ENCODE results near the gene PERCC1.
"Not testable (repeated sequence)": the region's sequence is repeated elsewhere in the genome, so short reads cannot be mapped to it uniquely, and the experiment has no call there.

PERCC1 gene

DNA sequence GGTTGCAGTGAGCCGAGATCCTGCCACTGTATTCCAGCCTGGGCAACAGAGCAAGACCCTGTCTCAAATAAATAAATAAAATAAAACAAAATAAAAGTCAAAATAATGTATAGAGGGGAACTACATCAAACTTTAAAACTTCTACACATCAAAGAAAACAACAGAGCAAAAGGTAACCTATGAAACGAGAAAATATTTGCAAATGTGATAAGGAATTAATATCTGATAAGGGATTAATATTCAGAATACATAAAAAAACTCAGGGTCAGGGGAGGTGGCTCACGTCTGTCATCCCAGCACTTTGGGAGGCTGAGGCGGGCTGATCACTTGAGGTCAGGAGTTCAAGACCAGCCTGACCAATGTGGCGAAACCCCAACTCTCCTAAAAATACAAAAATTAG, 38.3 kb downstream of the PERCC1 start:
- DNase-seq (ENCODE audit: low spot score) = not testable (repeated sequence)

DNA sequence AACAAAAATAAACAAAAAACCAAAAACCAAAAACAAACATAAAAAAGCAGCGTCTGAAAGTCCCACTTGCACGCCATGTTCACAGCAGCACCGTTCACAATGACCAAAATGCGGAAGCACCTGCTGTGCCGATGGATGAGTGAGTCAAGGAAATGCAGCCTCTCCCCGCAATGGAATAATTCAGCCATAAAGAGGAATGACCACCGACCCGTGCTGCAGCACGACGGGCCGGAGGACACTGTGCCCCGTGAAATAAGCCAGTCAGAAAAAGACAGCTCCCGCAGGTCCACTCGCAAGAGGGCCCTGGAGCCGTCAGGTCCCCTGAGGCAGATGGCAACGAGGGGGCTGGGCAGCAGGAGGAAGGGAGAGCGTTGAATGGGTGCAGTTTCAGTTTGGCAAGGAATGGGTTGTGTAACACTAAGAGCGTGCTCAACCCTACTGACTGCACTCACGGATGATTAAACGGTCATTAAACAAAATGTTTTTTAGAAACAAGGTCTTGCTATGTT, 38.9 kb downstream of the PERCC1 start:
- no peak for DNase-seq (ENCODE audit: low spot score)

DNA sequence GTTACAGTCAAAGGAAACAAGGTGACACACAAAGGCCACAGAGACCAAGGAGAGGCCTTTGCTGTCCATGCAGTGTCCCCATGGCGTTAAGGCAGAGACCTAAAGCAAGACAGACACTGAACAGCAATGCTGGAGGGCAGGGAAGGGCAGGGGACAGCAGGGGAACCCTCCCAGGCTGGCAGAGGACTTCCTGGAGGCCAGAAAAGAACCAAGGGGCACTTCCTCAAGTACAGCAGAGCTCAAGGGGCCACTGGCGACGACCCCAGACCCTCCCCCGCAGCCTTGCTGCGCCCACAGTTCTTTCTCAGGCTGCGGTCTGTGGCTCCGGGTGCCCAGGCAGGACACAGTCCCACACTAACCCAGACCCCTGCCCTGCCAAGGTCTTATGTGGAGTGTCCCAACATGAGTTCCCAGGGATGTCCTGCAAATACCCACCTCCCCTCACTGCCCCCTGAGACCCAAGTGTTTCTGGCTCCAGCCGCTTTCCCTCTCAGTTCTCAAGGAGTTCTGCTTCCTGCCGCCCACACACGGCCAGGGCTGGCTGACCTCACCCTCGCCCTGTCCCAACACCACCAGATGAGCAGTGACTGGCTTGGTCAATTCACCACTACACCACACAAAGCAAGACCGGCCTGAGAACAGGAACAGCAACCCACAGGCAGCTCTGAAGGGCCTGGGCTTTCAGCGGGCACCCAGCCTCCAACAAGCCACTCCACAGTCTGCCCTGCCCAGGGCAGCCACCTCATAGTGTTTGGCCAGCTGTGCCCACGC, 39.8 kb downstream of the PERCC1 start:
- no peak for DNase-seq (ENCODE audit: low spot score)

DNA sequence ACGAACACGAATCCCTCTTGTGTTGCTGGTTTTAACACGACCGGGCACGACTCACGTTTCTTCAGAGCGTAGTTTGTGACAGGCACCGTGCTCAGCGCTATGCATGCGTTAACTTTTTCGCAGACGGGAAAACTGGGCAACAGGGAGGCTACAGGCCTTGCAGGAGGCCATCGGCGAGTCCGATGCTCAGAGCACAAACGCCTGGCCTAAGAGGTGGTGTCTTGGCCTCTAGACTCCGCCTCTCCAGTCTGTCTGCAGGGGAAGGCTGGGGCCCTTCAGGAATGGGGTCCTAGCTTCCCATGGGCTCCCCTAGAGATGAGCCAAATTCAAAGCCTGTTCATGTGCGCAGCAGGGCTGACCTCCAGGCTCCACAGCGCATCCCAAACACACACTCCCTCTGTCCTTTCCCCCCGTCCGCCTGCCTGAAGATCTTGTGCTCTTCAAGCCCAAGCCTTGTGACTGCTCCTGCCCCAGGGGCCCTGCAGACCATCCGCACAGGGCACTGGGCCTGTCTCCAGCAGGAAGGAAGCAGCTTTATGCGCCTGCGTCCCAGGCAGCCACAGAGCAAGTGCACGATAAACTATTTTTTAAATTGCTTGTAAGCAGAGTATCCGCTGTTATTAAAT, 40.8 kb downstream of the PERCC1 start:
- no peak for DNase-seq (ENCODE audit: low spot score)

DNA sequence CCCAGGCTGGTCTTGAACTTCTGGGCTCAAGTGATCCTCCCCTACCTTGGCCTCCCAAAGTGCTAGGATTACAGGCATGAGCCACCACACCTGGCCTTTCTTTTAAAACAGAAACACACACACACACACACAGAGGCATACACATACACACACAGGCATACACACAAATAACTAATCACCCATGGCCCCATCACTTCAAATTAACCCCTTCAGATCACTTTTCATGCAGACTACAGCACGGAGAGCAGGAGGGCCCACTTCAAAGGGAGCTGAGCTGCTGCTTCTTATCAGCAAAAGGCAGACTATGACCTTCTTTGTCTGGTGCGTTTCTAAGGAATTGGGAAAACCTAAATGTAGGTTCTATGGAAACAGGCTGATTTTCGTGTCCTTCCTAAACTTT, 42.1 kb downstream of the PERCC1 start:
- DNase-seq (ENCODE audit: low spot score) = no peak

DNA sequence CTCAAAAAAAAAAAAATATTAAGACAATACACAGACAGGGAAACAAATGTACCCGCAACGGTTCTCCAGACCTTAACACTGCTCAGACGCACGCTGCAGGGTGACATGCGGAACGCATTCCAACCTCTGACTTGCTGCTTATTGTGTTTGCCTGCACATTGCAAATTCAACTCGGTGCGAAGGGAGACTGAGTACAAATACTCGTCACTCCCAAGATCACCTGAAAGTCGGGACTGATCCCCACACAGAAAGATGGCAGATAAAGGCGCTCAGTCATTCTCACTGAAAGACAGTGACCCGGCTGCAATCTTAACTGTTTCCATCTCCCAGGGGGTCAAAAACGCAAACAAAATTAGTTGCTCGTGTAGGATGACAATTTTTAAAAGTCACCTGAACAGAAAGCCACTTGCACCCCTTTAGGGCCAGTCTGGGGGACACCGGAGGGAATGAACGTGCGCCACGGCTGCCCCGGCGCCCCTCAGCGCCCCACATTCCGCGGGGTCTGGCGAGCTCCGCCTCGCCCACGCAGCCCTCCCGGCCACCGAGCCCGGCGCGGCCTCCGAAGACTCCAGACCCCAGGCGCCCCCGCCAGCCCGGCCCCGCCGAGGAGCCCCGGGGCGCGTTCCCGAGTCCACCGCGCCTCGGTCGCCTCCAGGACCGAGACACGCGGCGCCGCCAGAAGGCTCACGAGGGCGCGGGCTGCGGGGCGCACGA, 43.4 kb downstream of the PERCC1 start:
- DNase-seq (ENCODE audit: low spot score) = no peak

DNA sequence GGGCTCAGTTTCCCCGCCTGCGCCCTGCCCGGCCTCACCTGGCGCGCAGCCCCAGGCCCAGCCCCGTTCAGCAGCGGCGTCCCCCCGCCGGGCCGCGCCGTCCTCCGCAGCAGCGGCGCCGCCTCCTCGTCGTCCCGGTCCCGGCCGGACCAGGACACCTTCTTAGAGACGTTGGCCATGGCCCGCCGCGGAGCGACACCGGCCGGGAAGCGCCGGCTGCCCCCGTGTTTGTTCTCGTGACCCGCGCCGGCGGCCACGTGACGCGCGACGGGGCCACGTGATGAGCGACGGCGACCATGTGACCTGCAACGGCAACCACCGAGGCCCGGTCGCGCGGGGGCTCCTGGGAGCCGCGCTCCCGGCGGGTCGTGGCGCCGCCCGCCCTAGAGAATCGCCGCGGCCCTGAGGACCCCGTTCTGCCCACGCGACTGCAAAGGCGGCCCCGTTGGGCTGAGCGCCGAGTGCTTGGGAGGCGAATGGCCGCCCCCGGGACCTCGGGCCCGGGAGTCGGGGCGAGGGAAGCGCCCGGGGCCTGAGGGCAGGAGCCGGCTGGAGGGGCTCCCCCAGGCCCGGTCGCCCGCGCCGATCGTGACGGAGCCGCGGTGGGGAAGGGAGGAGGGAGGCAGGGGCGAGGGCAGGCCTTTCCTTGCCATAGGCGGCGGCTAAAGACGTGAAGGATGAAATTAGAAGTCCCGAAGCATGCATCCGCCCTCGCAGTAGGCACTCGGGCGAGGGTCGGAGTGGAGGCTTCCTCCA, 44.1 kb downstream of the PERCC1 start, which contains the start of gene CLCN7:
Gene CLCN7 (minus strand): TSS at position 233 of the 756 bp plus-strand sequence. CDS start 54 bp downstream, at position 179.
- peak; percentile 100 for DNase-seq (ENCODE audit: low spot score)

DNA sequence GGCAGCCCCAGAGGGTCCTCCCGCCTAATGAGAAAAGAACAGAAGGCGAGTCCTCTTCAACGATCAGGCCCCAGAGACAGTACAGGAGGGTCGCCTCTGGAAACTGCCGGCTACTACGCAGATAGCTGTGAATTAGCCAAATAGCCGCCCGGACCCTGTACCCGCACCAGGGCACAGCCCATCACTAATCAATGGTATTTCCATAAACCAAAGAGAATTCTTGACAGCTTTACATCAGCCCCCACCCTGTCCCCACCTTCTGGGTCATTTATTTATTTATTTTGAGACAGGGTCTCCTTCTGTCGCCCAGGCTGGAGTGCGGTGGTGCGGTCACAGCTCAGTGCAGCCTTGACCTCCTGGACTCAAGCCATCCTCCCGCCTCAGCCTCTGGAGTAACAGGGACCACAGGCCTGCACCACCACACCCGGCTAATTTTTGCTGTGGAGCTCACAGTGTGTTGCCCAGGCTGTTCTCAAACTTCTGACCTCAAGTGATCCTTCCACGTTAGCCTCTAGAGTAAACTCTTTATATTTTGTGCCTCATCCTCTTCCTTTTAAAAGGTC, 44.8 kb downstream of the PERCC1 start:
- no peak for DNase-seq (ENCODE audit: low spot score)

- DNase-seq (ENCODE audit: low spot score) = no peak
Observed at GRCh38 chr16:1477033-1477432, 46.2 kb downstream of the PERCC1 start.

- not testable (repeated sequence) for DNase-seq (ENCODE audit: low spot score)
Observed at GRCh38 chr16:1478937-1479336, 48.1 kb downstream of the PERCC1 start.

DNA sequence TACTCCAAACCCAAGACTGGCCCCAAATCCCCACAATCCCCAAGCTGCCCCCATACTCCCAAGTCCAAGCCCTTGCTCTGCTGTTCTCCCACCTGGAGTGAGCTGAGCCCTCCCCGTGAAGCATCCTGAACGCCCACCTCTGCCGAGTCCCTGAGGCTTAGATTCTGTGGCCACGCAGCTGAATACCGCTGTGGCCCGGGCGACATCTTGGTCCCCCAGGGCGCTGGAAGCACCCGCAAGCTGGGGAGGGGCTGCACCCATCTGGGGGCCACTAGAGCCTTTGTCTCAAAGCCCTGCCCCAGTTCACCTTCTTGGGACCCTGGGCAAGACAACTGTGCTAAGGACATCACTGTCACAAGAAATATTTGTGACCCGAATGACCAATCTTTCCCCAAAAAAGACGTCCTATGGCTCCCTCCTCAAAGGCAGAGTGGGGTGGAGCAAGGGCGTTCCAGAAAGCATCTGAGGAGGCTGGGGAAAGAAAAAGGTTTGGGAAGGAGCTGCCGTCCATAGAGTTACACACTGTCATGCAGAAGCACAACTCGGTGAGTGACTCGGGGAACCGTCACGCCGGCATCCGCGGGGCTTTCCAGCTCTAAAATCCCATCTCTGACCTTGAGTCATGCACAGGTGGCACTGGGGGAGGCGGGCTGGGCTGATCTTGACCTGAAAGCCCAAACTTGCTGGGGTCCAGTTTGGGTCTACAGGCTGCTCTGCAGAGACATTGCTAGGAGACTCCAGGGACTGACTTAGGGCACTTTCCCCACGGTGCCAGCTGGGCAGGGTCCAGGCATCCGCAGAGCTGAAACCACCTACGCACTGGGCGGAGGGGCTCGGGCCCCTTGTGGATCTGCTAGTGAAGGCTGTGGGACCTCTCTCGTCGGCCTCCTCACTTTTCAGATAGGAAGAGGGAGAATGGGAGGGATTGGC, 51.3 kb downstream of the PERCC1 start:
- no peak for DNase-seq (ENCODE audit: low spot score)
